A673 (cell line): Measurements from ENCODE around the gene CMYA5. TPM values are rescaled to one million over a fixed set of nuclear protein-coding genes. Genes with fewer than 3 reads are reported as not detected.

ENCODE experiments used
- BruUV-seq: library from RNA; stranded (reverse); fragments of 400-500 nt; replicated peaks from 2 replicates; lab custom pipeline; 2021; lab: Mats Ljungman, UMichigan
- CTCF ChIA-PET: fragments of 300-600 bp; sonication (Branson Sonifier 250); formaldehyde crosslinking; loops from one replicate; lab custom pipeline; 2022; ENCODE audit warnings: antibody characterized with exemption; lab: Charles Lee
- POLR2A ChIA-PET: fragments of 300-600 bp; sonication (Branson Sonifier 250); formaldehyde crosslinking; loops from one replicate; lab custom pipeline; 2022; ENCODE audit warnings: antibody characterized with exemption; ENCODE audit not compliant: low non-redundant PET; lab: Charles Lee
- DNase-seq: peaks from one replicate; pipeline ENCODE4 v3.0.0-alpha.2; 2015; ENCODE audit warnings: low spot score
- H3K27ac ChIP-seq: fragments of 200-600 bp; sonication (generic); 2 replicates; pipeline ENCODE4 v1.5.1; 2016; ENCODE audit warnings: mixed run types, low read depth, mild to moderate bottlenecking, mixed read lengths, antibody characterized with exemption, low read length; ENCODE audit not compliant: poor library complexity, severe bottlenecking
- H3K27me3 ChIP-seq: fragments of 200-600 bp; sonication (generic); replicated peaks from 2 replicates; pipeline ENCODE4 v1.6.1; 2017; ENCODE audit warnings: mixed run types, low read depth, mild to moderate bottlenecking, mixed read lengths, antibody characterized with exemption, low read length; ENCODE audit not compliant: insufficient read depth, poor library complexity
- H3K36me3 ChIP-seq: fragments of 200-600 bp; sonication (generic); 2 replicates; pipeline ENCODE4 v1.6.1; 2016; ENCODE audit warnings: mixed run types, mild to moderate bottlenecking, mixed read lengths, antibody characterized with exemption, low read length; ENCODE audit not compliant: insufficient read depth, poor library complexity, severe bottlenecking
- H3K4me1 ChIP-seq: fragments of 200-600 bp; sonication (generic); 2 replicates; pipeline ENCODE4 v1.6.1; 2017; ENCODE audit warnings: mixed run types, mild to moderate bottlenecking, mixed read lengths, antibody characterized with exemption, low read length; ENCODE audit not compliant: insufficient read depth, poor library complexity, severe bottlenecking
- H3K4me3 ChIP-seq: fragments of 200-600 bp; sonication (generic); 2 replicates; pipeline ENCODE4 v1.5.1; 2016; ENCODE audit warnings: low read depth, mixed run types, mild to moderate bottlenecking, mixed read lengths, low read length; ENCODE audit not compliant: poor library complexity, severe bottlenecking
- H3K9me3 ChIP-seq: fragments of 200-600 bp; sonication (generic); 2 replicates; pipeline ENCODE4 v1.6.1; 2016; ENCODE audit warnings: mixed run types, low read depth, mild to moderate bottlenecking, mixed read lengths, antibody characterized with exemption, low read length; ENCODE audit not compliant: poor library complexity, severe bottlenecking
- CTCF ChIP-seq: fragments of 300-800, 200-600 bp; sonication (generic); conservative IDR thresholded peaks from 2 replicates; pipeline ENCODE4 v1.5.1; 2017; ENCODE audit warnings: low read depth, mild to moderate bottlenecking, antibody characterized with exemption, low read length, moderate library complexity, mixed read lengths
- EZH2 ChIP-seq: fragments of 200-600 bp; sonication (generic); IDR thresholded peaks from 2 replicates; pipeline ENCODE4 v1.6.1; 2017; ENCODE audit warnings: borderline replicate concordance, low read depth, mild to moderate bottlenecking, mixed read lengths, antibody characterized with exemption, low read length; ENCODE audit not compliant: poor library complexity, severe bottlenecking
- intact Hi-C: fragments of 100-400 bp; cut with micrococcal nuclease; formaldehyde crosslinking; loops from one replicate; pipeline ENCODE4 v1.10.0; 2022; ENCODE audit not compliant: unreplicated experiment
- total RNA-seq: library from RNA; stranded (reverse); gene quantifications from 2 replicates; pipeline ENCODE4 v1.2.3, GENCODE V29; 2021

Gene CMYA5
- total RNA-seq, 1 experiment from 2014 or later: 0.41 TPM

GRCh38 chr5:79729679-79730078 is 40.0 kb downstream of the CMYA5 start:
- no peak for DNase-seq
- peaks cover 53% of the 10 kb centered on the region for H3K27me3 ChIP-seq
- no peaks in the 10 kb centered on the region for H3K9me3 ChIP-seq
- CTCF ChIA-PET: no interaction called here
- intact Hi-C loops: no loop called here
- POLR2A ChIA-PET: interaction anchor here (0.5 kb wide), 1 partner anchor 962 kb away, joined by 3 read pairs; no protein-coding TSS in a partner anchor
- no peak overlapping the region for H3K4me3 ChIP-seq
- H3K36me3 ChIP-seq: no peaks in the 10 kb centered on the region
- no TSS peak for BruUV-seq
- no peak for TF ChIP-seq EZH2
- no peak for TF ChIP-seq CTCF
- H3K4me1 ChIP-seq: no peaks in the 10 kb centered on the region
- H3K27ac ChIP-seq: no peak overlapping the region

GRCh38 chr5:79730564-79730963 is 40.9 kb downstream of the CMYA5 start:
- Histone ChIP-seq H3K4me3 (no peak overlapping the region), H3K27ac (no peak overlapping the region), H3K27me3 (peaks cover 62% of the 10 kb centered on the region), H3K9me3 (no peaks in the 10 kb centered on the region), H3K36me3 (no peaks in the 10 kb centered on the region), H3K4me1 (no peaks in the 10 kb centered on the region)
- POLR2A ChIA-PET: no interaction called here
- CTCF ChIA-PET: no interaction called here
- no peak for DNase-seq
- intact Hi-C loops: no loop called here
- no TSS peak for BruUV-seq
- no peak for TF ChIP-seq EZH2
- TF ChIP-seq CTCF: no peak

GRCh38 chr5:79731775-79732174 is 42.1 kb downstream of the CMYA5 start:
- H3K4me1 ChIP-seq: no peaks in the 10 kb centered on the region
- H3K4me3 ChIP-seq: no peak overlapping the region
- TF ChIP-seq CTCF (no peak), EZH2 (no peak)
- no peaks in the 10 kb centered on the region for H3K36me3 ChIP-seq
- BruUV-seq: no TSS peak
- ChIA-PET POLR2A (no interaction called here), CTCF (no interaction called here)
- H3K9me3 ChIP-seq: no peaks in the 10 kb centered on the region
- H3K27ac ChIP-seq: no peak overlapping the region
- no peak for DNase-seq
- peaks cover 74% of the 10 kb centered on the region for H3K27me3 ChIP-seq
- intact Hi-C loops: no loop called here
